Nephron progenitor cell (in vitro differentiated cells): ENCODE results near the gene KRTDAP.
"Not testable (repeated sequence)": the region's sequence is repeated elsewhere in the genome, so short reads cannot be mapped to it uniquely, and the experiment has no call there.

Experiments
- DNase-seq: peaks from one replicate; pipeline ENCODE4 v3.0.0; 2021
- H3K27ac Mint-ChIP-seq: 2 replicates; pipeline ENCODE4 v1.8.0; 2021; ENCODE audit warnings: mild to moderate bottlenecking, moderate library complexity, mixed read lengths
- H3K27me3 Mint-ChIP-seq: 2 replicates; pipeline ENCODE4 v1.8.0; 2021; ENCODE audit warnings: mild to moderate bottlenecking, low read depth, mixed read lengths; ENCODE audit not compliant: poor library complexity
- H3K36me3 Mint-ChIP-seq: 2 replicates; pipeline ENCODE4 v1.8.0; 2021; ENCODE audit warnings: low read depth, mixed read lengths
- H3K4me1 Mint-ChIP-seq: 2 replicates; pipeline ENCODE4 v1.8.0; 2021; ENCODE audit warnings: mixed read lengths
- H3K4me3 Mint-ChIP-seq: 2 replicates; pipeline ENCODE4 v1.8.0; 2021; ENCODE audit warnings: mild to moderate bottlenecking, moderate library complexity, mixed read lengths
- H3K9me3 Mint-ChIP-seq: 2 replicates; pipeline ENCODE4 v1.8.0; 2021; ENCODE audit warnings: mild to moderate bottlenecking, moderate library complexity, mixed read lengths
- CTCF ChIP-seq: fragments of 200-600 bp; sonication (generic); IDR thresholded peaks from 2 replicates; pipeline ENCODE4 v1.5.0; 2021; ENCODE audit warnings: antibody characterized with exemption

KRTDAP gene

GRCh38 chr19:35476149-35476548 is 14.1 kb downstream of the KRTDAP start:
- H3K27me3 Mint-ChIP-seq, result peaks cover 32% of the 10 kb centered on the region
- H3K4me3 Mint-ChIP-seq, result no peak overlapping the region
- DNase-seq, result no peak
- no peak for TF ChIP-seq CTCF
- no peak overlapping the region for H3K27ac Mint-ChIP-seq
- H3K4me1 Mint-ChIP-seq, result no peaks in the 10 kb centered on the region
- no peaks in the 10 kb centered on the region for H3K9me3 Mint-ChIP-seq
- no peaks in the 10 kb centered on the region for H3K36me3 Mint-ChIP-seq

GRCh38 chr19:35474594-35474993 is 15.7 kb downstream of the KRTDAP start:
- DNase-seq, H3K9me3 Mint-ChIP-seq, H3K36me3 Mint-ChIP-seq, H3K4me1 Mint-ChIP-seq, H3K27ac Mint-ChIP-seq, H3K4me3 Mint-ChIP-seq: not testable (repeated sequence)
- peaks cover 21% of the 10 kb centered on the region for H3K27me3 Mint-ChIP-seq

GRCh38 chr19:35474104-35474503 is 16.2 kb downstream of the KRTDAP start:
- Mint-ChIP-seq H3K27me3 (peaks cover 19% of the 10 kb centered on the region), H3K36me3 (no peaks in the 10 kb centered on the region)
- TF ChIP-seq CTCF, result no peak

GRCh38 chr19:35471946-35472345 is 18.3 kb downstream of the KRTDAP start:
- no peak for TF ChIP-seq CTCF
- H3K4me3 Mint-ChIP-seq, result no peak overlapping the region
- H3K27ac Mint-ChIP-seq, result no peak overlapping the region
- H3K36me3 Mint-ChIP-seq, result no peaks in the 10 kb centered on the region
- H3K9me3 Mint-ChIP-seq, result no peaks in the 10 kb centered on the region
- DNase-seq, result no peak
- H3K27me3 Mint-ChIP-seq, result peaks cover 16% of the 10 kb centered on the region
- H3K4me1 Mint-ChIP-seq, result peaks cover 4% of the 10 kb centered on the region

More at GRCh38 chr19:35474104-35474503, 16.2 kb downstream of the KRTDAP start:
- H3K27ac Mint-ChIP-seq, result peak overlapping the region; percentile 87
- DNase-seq, result no peak
- no peaks in the 10 kb centered on the region for H3K9me3 Mint-ChIP-seq
- H3K4me1 Mint-ChIP-seq, result no peaks in the 10 kb centered on the region
- H3K4me3 Mint-ChIP-seq, result no peak overlapping the region

- H3K27ac Mint-ChIP-seq, H3K4me3 Mint-ChIP-seq, H3K36me3 Mint-ChIP-seq, DNase-seq, H3K9me3 Mint-ChIP-seq, H3K4me1 Mint-ChIP-seq: not testable (repeated sequence)
- H3K27me3 Mint-ChIP-seq, result peaks cover 16% of the 10 kb centered on the region
These were observed 19.2 kb downstream of the KRTDAP start for GRCh38 chr19:35471075-35471474.

GRCh38 chr19:35470128-35470527 is 20.1 kb downstream of the KRTDAP start:
- Mint-ChIP-seq H3K36me3 (no peaks in the 10 kb centered on the region), H3K4me3 (no peak overlapping the region), H3K9me3 (no peaks in the 10 kb centered on the region), H3K27me3 (peaks cover 8% of the 10 kb centered on the region), H3K27ac (no peak overlapping the region), H3K4me1 (peaks cover 4% of the 10 kb centered on the region)
- no peak for TF ChIP-seq CTCF
- no peak for DNase-seq

- Mint-ChIP-seq H3K9me3 (no peaks in the 10 kb centered on the region), H3K4me1 (peaks cover 4% of the 10 kb centered on the region), H3K4me3 (no peak overlapping the region), H3K27me3 (peaks cover 4% of the 10 kb centered on the region), H3K27ac (no peak overlapping the region), H3K36me3 (no peaks in the 10 kb centered on the region)
- peak; percentile 45 for TF ChIP-seq CTCF
- DNase-seq, result peak; percentile 28
These were observed 21.6 kb downstream of the KRTDAP start for GRCh38 chr19:35468637-35469036.
